HCT116 (cell line): ENCODE results near the gene MAP3K20.

Experiments used
- POLR2AphosphoS5 ChIP-seq: IDR thresholded peaks from 2 replicates; pipeline ENCODE4 v1.6.1; 2011; ENCODE audit warnings: mild to moderate bottlenecking, low read depth, low read length, moderate library complexity
- YY1 ChIP-seq: IDR thresholded peaks from 2 replicates; pipeline ENCODE4 v1.6.1; 2011; ENCODE audit warnings: low read length, low read depth, moderate library complexity, mild to moderate bottlenecking; ENCODE audit not compliant: insufficient replicate concordance; ENCODE audit errors: extremely low read depth
- TF ChIP-seq, protein P1 (sequence below), 3 experiments: fragments of 200-600 bp in 1 of 3; sonication (generic) in 1 of 3; IDR thresholded peaks in 2 of 3; conservative IDR thresholded peaks in 1 of 3; 2 replicates each; pipeline ENCODE4 v1.5.1; 2012 to 2017; ENCODE audit warnings: low read depth in 2 of 3, low read length in 2 of 3, antibody characterized with exemption in 1 of 3, borderline replicate concordance in 1 of 3, control low read depth in 1 of 3, mild to moderate bottlenecking in 1 of 3, mixed read lengths in 1 of 3, mixed run types in 1 of 3, moderate library complexity in 1 of 3; ENCODE audit not compliant: insufficient read depth in 1 of 3

DNA sequence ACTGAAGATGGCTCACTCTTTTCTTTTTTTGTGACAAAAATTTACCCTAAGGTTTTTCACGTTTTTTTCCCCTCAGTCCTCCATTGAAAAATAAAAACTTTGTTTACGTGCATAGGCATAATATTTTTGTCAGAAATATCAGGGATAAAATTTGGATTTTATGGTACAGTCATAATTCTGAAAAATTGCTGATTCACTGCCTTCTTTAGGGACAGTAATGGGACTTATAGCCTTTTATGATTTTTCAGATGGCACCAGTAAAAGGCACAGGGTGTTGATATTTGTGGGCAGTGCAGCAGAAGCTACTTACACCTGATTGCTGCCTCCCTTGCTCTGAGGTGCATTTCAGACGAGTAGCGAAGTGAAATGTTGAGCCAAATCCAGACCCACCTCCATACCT lies 139.7 kb downstream of the MAP3K20 start:
- TF ChIP-seq, protein P1, sequence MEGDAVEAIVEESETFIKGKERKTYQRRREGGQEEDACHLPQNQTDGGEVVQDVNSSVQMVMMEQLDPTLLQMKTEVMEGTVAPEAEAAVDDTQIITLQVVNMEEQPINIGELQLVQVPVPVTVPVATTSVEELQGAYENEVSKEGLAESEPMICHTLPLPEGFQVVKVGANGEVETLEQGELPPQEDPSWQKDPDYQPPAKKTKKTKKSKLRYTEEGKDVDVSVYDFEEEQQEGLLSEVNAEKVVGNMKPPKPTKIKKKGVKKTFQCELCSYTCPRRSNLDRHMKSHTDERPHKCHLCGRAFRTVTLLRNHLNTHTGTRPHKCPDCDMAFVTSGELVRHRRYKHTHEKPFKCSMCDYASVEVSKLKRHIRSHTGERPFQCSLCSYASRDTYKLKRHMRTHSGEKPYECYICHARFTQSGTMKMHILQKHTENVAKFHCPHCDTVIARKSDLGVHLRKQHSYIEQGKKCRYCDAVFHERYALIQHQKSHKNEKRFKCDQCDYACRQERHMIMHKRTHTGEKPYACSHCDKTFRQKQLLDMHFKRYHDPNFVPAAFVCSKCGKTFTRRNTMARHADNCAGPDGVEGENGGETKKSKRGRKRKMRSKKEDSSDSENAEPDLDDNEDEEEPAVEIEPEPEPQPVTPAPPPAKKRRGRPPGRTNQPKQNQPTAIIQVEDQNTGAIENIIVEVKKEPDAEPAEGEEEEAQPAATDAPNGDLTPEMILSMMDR (IDR thresholded peaks at IDR 0.05 in 2 of 3, conservative IDR thresholded peaks at IDR 0.05 in 1 of 3; ENCODE audit: borderline replicate concordance in 1 of 3, insufficient read depth in 1 of 3, low read depth in 2 of 3, low read length in 2 of 3): no peak
- TF ChIP-seq POLR2AphosphoS5: no peak
- no peak for TF ChIP-seq YY1
